ENCODE measurements around the gene TRIM31. TPM values are rescaled to one million over a fixed set of nuclear protein-coding genes. Genes with fewer than 3 reads are reported as not detected.

TRIM31 gene
- total RNA-seq, 1 donor from 2014 or later: 1.8 TPM

DNA sequence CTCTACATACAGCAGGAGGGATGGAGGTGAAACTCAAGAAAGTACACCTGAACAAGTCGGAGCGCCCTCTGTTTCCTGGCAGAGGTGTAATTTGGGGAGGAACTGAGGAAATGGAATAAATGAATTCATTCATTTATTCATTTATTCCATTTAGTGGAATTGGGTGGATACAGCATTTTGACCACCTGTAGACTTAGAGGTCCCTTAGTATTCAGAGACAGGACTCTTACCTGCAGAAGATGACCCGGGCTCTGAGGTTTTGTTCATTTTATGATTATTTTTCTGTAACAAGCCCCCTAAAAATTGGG lies 9.1 kb downstream of the TRIM31 start:
- H3K36me3 Mint-ChIP-seq: no peaks in the 10 kb centered on the region
- TF ChIP-seq, protein P1, sequence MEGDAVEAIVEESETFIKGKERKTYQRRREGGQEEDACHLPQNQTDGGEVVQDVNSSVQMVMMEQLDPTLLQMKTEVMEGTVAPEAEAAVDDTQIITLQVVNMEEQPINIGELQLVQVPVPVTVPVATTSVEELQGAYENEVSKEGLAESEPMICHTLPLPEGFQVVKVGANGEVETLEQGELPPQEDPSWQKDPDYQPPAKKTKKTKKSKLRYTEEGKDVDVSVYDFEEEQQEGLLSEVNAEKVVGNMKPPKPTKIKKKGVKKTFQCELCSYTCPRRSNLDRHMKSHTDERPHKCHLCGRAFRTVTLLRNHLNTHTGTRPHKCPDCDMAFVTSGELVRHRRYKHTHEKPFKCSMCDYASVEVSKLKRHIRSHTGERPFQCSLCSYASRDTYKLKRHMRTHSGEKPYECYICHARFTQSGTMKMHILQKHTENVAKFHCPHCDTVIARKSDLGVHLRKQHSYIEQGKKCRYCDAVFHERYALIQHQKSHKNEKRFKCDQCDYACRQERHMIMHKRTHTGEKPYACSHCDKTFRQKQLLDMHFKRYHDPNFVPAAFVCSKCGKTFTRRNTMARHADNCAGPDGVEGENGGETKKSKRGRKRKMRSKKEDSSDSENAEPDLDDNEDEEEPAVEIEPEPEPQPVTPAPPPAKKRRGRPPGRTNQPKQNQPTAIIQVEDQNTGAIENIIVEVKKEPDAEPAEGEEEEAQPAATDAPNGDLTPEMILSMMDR (conservative IDR thresholded peaks at IDR 0.05): no peak
- H3K27ac Mint-ChIP-seq: peak overlapping the region; percentile 8
- peaks cover 84% of the 10 kb centered on the region for H3K27me3 Mint-ChIP-seq
- peaks cover 18% of the 10 kb centered on the region for H3K4me1 Mint-ChIP-seq (ENCODE audit: unreplicated experiment)
- no peaks in the 10 kb centered on the region for H3K9me3 Mint-ChIP-seq
- H3K4me3 Mint-ChIP-seq: peak overlapping the region; percentile 89
- DNase-seq (ENCODE audit: extremely low spot score, unreplicated experiment): no peak

DNA sequence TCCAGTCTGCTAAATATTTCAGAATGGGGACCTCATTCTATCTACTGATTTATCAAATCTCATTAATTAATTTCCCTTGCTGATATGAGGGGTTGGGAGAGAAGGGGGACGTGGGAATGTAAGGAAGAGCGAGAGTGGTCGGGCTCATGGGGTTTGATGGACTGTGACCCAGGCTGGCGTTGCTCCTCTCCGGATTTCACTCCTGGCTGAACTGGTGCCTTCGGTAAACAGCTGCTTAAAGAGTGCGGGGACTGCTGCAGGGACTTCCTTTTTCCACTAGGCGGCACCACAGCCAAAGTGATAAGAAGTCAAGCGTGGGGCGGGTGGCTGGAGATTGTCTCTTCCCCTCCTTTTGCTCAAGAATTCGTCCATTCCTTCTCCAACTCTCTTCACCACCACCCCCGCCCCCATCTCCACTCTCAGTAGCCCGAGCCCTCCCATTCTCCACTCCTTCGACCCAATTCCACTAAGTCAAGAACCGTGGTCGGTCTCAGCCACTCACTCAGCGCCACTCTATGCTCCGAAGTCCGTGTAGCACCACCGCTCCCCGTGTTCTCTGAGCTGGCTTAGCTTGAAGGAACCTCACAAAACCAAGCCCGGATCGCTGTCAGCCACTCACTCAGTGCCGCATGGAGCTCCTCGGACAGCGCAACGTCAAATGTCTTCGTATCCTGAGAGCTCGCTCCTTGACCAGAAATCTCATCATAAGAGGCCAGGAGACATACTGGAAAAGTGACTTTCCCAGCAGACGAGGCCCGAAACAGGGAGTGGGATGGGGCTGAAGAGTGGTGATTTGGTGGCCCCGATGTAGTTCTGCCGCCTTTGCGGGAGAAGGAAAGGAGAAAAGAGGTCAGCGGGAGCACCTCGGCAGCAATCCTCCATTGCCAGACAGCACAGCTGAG lies 9.7 kb downstream of the TRIM31 start:
- TF ChIP-seq, protein P1 (conservative IDR thresholded peaks at IDR 0.05): peak; percentile 91
- Mint-ChIP-seq H3K27me3 (peaks cover 84% of the 10 kb centered on the region), H3K36me3 (no peaks in the 10 kb centered on the region), H3K9me3 (no peaks in the 10 kb centered on the region), H3K4me3 (peak overlapping the region; percentile 89), H3K4me1 (ENCODE audit: unreplicated experiment) (peaks cover 18% of the 10 kb centered on the region), H3K27ac (peak overlapping the region; percentile 8)
- no peak for DNase-seq (ENCODE audit: extremely low spot score, unreplicated experiment)

DNA sequence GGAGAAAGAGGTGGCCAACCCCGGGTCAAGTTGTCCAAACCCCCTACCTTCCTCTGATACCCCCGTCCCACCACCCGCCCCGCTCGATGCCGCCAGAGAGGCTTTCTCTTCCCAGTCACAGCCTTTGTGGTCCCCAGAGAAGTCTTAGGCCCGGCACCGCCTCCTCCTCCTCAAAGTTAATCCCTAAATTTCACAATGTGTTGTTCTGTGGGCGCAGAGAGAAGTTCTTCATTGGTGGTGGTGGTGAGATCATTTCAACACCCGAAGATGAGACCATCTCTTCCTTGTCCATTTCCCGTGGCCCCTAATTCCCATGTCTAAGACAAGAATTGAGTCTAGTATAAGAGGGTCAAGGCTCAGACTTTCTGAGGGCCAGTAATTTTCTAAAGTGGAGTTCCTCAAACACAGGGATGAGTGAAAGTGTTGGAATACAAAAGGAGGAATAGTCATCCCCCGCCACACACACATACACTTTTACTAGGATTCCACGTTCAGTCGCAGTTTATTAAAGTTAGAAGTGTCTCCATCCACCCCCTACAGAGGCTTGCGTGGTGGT lies 10.4 kb downstream of the TRIM31 start:
- DNase-seq (ENCODE audit: extremely low spot score, unreplicated experiment): no peak
- TF ChIP-seq, protein P1 (conservative IDR thresholded peaks at IDR 0.05): no peak
- Mint-ChIP-seq H3K9me3 (no peaks in the 10 kb centered on the region), H3K36me3 (no peaks in the 10 kb centered on the region), H3K27ac (peak overlapping the region; percentile 8), H3K4me3 (peak overlapping the region; percentile 89), H3K4me1 (ENCODE audit: unreplicated experiment) (peaks cover 18% of the 10 kb centered on the region), H3K27me3 (peaks cover 84% of the 10 kb centered on the region)

DNA sequence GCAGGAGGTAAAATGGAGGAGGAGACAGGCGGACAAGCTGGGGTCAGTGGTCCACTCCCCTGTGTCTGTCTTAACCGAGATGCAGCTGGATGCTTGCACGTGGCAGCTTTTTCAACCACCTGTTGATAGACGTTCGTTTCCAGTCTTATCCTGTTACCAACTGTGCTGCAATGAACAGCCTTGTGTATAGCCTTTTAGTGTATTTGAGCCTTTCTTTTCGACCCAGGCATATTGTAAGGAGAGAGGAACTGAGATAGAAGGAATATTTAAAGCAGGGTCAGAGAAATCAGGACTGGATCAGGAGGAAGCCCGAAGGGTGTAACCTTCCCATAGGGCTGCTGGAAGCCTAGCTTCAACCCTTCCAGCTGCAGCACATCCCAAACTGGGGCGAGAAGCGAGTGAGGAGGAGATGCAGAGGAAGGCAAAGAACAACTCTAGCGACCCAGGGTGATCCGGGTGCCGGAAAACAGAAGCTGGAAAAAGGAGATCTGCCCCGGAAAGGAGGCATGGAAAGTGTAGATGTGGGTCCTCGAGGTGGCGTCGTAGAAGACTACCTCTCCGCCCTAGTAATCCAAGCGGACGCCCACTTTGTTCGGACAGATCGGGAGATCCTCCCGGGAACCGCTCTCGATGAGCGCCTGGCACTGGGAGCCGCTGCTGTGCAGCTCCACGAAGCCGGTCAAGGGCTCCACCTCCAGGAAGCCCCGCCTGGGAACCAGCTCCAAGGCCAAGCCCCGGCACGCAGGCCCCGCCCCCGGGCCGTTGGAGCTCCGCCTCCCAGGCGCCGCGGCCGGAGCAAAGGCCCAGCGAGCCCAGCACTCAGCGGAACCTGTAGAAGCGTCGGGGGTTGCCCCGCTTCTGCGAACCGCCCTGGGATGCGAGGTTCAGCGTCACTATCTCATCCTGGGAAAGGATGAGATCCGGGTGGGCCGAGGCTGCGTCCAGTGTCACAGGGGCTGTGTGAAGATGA lies 11.2 kb downstream of the TRIM31 start:
- Mint-ChIP-seq H3K9me3 (no peaks in the 10 kb centered on the region), H3K36me3 (no peaks in the 10 kb centered on the region), H3K27me3 (peaks cover 86% of the 10 kb centered on the region), H3K27ac (peak overlapping the region; percentile 1), H3K4me3 (peak overlapping the region; percentile 89), H3K4me1 (ENCODE audit: unreplicated experiment) (peaks cover 18% of the 10 kb centered on the region)
- TF ChIP-seq, protein P1 (conservative IDR thresholded peaks at IDR 0.05): no peak
- DNase-seq (ENCODE audit: extremely low spot score, unreplicated experiment): peak; percentile 85

DNA sequence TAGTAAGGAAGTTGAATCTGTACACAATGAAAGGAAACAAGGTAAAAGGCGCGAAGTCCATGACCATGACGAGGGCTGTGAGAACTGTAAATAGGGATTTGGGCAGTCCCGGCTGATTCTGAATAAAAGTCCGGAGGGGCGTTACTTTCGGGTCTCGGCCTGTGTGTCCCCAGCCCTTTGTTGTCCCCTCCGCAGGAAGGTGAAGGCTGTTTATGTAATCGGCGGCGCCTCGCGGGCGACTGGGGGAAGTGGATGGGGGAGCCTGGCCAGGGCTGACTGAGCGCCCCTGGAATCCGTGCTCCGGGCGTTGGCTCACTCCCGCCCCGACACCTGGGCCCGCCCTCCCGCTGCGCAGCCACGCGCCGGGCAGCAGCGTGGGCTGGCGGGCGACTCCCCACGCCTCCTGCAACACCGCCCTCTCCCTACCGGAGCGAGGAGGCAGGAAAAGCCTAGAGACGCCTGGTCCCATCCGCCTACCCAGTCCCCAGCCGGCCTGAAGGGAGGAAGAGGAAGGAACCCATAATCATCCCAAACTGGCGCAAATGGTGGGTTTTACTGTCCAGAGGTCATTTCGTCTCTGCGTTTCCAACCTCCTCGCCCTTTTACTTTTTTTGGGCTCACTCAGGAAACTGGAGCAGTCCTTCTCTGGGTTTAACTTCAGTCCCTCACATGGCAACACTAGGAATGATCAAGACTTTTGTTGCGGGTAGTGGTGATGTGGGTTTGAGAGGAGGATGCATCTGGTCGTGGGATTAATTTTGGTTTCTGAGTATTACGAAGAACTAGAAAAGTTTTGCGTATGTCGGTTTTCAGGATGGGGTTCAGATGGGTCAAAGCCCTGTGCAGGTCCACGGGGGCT lies 12.1 kb downstream of the TRIM31 start:
- TF ChIP-seq, protein P1 (conservative IDR thresholded peaks at IDR 0.05): no peak
- peak overlapping the region; percentile 80 for H3K4me3 Mint-ChIP-seq
- H3K4me1 Mint-ChIP-seq (ENCODE audit: unreplicated experiment): peaks cover 18% of the 10 kb centered on the region
- H3K27me3 Mint-ChIP-seq: peaks cover 89% of the 10 kb centered on the region
- no peak for DNase-seq (ENCODE audit: extremely low spot score, unreplicated experiment)
- H3K36me3 Mint-ChIP-seq: no peaks in the 10 kb centered on the region
- H3K9me3 Mint-ChIP-seq: no peaks in the 10 kb centered on the region
- peak overlapping the region; percentile 54 for H3K27ac Mint-ChIP-seq

Measured in type B pancreatic cell (in vitro differentiated cells).